Tibial nerve (tissue), 4 donors: Measurements from ENCODE around the gene SULT1A1. TPM values are rescaled to one million over a fixed set of nuclear protein-coding genes. Genes with fewer than 3 reads are reported as not detected.
"Not testable (repeated sequence)": the region's sequence is repeated elsewhere in the genome, so short reads cannot be mapped to it uniquely, and the experiment has no call there.

Experiments
- DNase-seq, 2 donors: peaks; one replicate each; pipeline ENCODE4 v3.0.0-alpha.2; 2019; ENCODE audit warnings: low spot score in 2 of 2
- H3K27ac ChIP-seq, 4 donors: fragments of 200-600 bp; sonication (generic) in 3 of 4; one replicate each; pipeline ENCODE4 v1.5.1; 2017 to 2019; ENCODE audit warnings: mild to moderate bottlenecking in 1 of 4
- H3K27me3 ChIP-seq, 2 donors: fragments of 200-600 bp; sonication (generic) in 1 of 2; one replicate each; pipeline versions ENCODE4 v1.5.1 to v1.6.0; 2017 to 2019
- H3K36me3 ChIP-seq, 3 donors: fragments of 200-600 bp; sonication (generic); one replicate each; pipeline ENCODE4 v1.5.1; 2018 to 2019
- H3K4me1 ChIP-seq, 4 donors: fragments of 200-600 bp; sonication (generic) in 3 of 4; one replicate each; pipeline ENCODE4 v1.5.1; 2017 to 2019
- H3K4me3 ChIP-seq, 4 donors: fragments of 200-600 bp; sonication (generic) in 3 of 4; one replicate each; pipeline ENCODE4 v1.5.1; 2017 to 2019; ENCODE audit warnings: mild to moderate bottlenecking in 1 of 4, moderate library complexity in 1 of 4
- H3K9me3 ChIP-seq, 4 donors: fragments of 200-600 bp; sonication (generic) in 3 of 4; one replicate each; pipeline ENCODE4 v1.5.1; 2017 to 2019
- EP300 ChIP-seq, 2 donors: sonication (generic); formaldehyde crosslinking; IDR thresholded peaks; one replicate each; pipeline ENCODE4 v1.6.1; 2017; ENCODE audit warnings: antibody characterized with exemption in 2 of 2, mild to moderate bottlenecking in 1 of 2
- POLR2A ChIP-seq, 2 donors: fragments of 450-650 bp; IDR thresholded peaks; one replicate each; pipeline ENCODE4 v1.6.1; 2017; ENCODE audit warnings: antibody characterized with exemption in 2 of 2, mild to moderate bottlenecking in 2 of 2, moderate library complexity in 2 of 2
- WGBS, 2 donors: methylation state at CpG; one replicate each; pipeline ENCODE4 v1.1.5; 2018; 5-methylcytosine and 5-hydroxymethylcytosine counted together
- total RNA-seq, 4 donors: library from RNA; depleted of rRNA; stranded (reverse); fragments of >200 nt; gene quantifications; one replicate each; pipeline ENCODE4 v1.1.0, GENCODE V29; 2016
- TF ChIP-seq, protein P1 (sequence below), 5 experiments: fragments of 200-600 bp in 3 of 5; fragments of 450-650 bp in 2 of 5; sonication (generic) in 3 of 5; IDR thresholded peaks; one replicate each; pipeline ENCODE4 v1.5.1; 2016 to 2019; ENCODE audit warnings: antibody characterized with exemption in 5 of 5, mild to moderate bottlenecking in 3 of 5, moderate library complexity in 2 of 5

Gene SULT1A1
- total RNA-seq, 4 donors from 2014 or later, result 30.9 to 59.8 (median 43.7) TPM

DNA sequence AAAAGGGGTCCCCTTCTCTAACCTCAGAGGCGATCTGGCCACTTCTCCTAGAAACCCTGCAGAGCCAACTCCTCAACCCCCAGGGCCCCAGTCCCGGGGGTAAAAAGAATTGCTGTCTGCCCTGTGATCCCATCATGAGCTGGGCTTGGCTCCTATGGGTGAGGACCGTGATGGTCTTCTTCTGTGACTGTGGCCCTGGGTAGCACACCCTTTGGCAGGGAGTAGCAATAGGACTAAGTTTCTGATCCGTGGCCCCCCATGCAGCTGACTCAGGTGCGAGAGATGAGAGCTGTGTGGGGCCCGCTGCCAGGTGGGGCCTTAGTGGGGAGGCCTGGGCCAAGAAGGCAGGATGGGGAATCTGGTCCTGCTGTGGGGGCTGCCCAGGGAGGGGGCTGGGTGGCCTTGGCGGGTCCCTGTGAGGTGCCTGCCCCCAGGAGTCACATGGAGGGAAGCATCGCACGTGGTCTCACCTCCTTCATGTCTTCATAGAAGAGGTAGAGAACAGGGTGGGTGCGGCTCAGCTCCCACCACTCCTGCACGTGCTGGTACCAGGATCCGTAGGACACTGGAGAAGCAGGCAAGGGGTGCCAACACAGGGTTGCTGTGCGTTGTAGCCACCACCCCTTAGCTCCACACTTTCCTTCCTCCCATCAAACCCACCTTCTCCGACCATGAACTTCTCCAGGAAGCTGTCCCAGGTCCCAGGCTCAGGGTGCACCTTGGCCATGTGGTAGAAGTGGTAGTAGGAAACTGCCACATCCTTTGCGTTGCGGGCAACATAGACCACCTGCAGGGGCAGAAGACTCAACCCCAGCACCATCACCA lies 3.3 kb downstream of the SULT1A1 start:
- 88% methylated on average over 15 to 16 of the region's 16 CpGs for WGBS, 2 donors

DNA sequence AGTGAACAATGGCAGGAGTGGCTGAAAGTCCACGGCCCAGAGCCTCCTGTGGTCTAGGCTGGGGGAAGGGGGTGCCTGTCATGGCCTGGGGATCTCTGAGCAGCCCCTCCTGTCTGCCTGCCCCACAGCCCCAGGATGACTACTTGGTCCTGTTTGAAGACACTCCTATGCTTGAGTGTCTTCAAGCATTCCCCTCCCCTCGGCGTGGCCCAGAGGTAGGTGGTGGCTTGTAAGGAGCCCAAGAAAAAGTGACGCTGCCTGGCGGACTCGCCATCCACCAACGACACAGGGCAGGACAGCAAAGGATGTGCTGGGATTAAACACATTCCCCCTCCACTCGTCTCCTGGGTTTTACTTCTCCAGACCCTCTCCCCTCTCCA lies 5.7 kb downstream of the SULT1A1 start:
- Histone ChIP-seq H3K36me3 (peaks cover 0 to 51% (median 0%) of the 10 kb centered on the region in 3 donors), H3K27ac (no peak overlapping the region), H3K4me1 (peaks cover 0 to 5% (median 0%) of the 10 kb centered on the region in 4 donors), H3K27me3 (peaks cover 0 to 31% of the 10 kb centered on the region in 2 donors), H3K9me3 (no peaks in the 10 kb centered on the region), H3K4me3 (no peak overlapping the region)
- 73% methylated on average over 8 of the region's 8 CpGs for WGBS, 2 donors
- TF ChIP-seq, protein P1, sequence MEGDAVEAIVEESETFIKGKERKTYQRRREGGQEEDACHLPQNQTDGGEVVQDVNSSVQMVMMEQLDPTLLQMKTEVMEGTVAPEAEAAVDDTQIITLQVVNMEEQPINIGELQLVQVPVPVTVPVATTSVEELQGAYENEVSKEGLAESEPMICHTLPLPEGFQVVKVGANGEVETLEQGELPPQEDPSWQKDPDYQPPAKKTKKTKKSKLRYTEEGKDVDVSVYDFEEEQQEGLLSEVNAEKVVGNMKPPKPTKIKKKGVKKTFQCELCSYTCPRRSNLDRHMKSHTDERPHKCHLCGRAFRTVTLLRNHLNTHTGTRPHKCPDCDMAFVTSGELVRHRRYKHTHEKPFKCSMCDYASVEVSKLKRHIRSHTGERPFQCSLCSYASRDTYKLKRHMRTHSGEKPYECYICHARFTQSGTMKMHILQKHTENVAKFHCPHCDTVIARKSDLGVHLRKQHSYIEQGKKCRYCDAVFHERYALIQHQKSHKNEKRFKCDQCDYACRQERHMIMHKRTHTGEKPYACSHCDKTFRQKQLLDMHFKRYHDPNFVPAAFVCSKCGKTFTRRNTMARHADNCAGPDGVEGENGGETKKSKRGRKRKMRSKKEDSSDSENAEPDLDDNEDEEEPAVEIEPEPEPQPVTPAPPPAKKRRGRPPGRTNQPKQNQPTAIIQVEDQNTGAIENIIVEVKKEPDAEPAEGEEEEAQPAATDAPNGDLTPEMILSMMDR (IDR thresholded peaks at IDR 0.05), result no peak
- no peak for DNase-seq

More for the DNA sequence above, 3.3 kb downstream of the SULT1A1 start:
- peaks cover 0 to 51% (median 0%) of the 10 kb centered on the region in 3 donors for H3K36me3 ChIP-seq
- no peak for TF ChIP-seq EP300 (IDR thresholded peaks at IDR 0.05)
- TF ChIP-seq, protein P1 (IDR thresholded peaks at IDR 0.05), result no peak
- no peak for TF ChIP-seq POLR2A (IDR thresholded peaks at IDR 0.05)
- peaks cover 0 to 25% of the 10 kb centered on the region in 2 donors for H3K27me3 ChIP-seq
- no peaks in the 10 kb centered on the region for H3K9me3 ChIP-seq
- no peak overlapping the region for H3K27ac ChIP-seq
- no peak for DNase-seq
- H3K4me1 ChIP-seq, result peaks cover 0 to 22% (median 3%) of the 10 kb centered on the region in 4 donors
- no peak overlapping the region for H3K4me3 ChIP-seq

DNA sequence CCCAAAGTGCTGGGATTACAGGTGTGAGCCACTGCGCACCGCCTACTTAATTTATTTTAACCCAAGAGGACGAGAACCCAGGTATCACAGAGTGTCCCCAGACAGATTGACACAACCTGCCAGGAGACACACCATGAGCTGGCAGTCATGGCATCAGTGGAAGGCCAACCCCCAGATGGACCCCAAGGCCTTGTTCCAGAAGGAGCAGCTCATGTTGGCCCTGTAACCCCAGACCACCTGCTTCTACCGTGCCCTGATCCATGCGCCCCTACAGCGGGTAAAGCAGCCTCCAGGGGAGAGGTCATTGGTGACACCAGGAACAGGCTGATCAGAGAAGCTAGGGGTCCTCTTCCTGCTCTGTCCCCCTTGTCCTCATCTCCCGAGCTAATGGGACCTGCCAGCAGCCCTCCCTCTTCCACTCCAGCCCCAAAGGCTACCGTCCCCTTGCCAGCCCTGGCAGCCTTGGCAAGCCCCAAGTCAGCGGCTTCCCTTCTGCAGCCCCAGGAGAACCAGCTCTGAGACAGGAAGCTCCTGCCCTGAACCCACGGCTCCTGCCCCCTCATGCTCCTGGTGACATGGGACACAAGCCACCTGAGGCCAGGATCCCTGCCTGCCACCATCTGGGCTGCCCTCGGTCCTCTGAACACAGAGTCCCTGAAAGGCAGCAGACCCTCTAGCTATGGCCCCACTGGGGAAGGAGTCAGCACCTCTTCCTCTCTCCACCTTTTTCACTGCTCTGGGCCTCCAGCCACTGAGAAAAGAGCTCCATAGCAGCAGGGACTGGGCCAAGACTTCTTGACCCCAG lies 6.3 kb downstream of the SULT1A1 start:
- DNase-seq, result no peak

DNA sequence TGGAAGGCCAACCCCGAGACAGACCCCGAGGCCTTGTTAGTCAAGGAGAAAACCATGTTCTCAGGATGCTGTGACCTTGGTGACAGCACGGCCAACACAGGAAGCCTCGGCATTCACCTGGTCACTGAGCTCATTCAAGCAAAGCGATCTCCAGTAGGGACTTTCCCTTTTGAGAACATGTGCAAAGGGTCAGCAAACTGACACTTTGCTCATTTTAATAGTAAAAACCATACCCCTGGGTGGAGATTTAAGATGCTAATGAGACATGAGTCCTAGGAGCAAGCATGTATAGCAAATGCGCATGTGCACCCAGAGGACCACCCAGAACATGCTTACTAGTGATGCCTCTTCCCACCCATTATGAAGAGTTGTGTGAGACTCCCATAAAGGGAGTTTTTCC lies 7.3 kb downstream of the SULT1A1 start:
- TF ChIP-seq, protein P1 (IDR thresholded peaks at IDR 0.05), result no peak
- TF ChIP-seq EP300 (IDR thresholded peaks at IDR 0.05), result no peak
- TF ChIP-seq POLR2A (IDR thresholded peaks at IDR 0.05), result no peak

More for the DNA sequence above, 6.3 kb downstream of the SULT1A1 start:
- TF ChIP-seq EP300 (IDR thresholded peaks at IDR 0.05), result no peak
- TF ChIP-seq, protein P1 (IDR thresholded peaks at IDR 0.05), result no peak
- no peak for TF ChIP-seq POLR2A (IDR thresholded peaks at IDR 0.05)
- no peaks in the 10 kb centered on the region for H3K9me3 ChIP-seq
- H3K36me3 ChIP-seq, result peaks cover 0 to 51% (median 0%) of the 10 kb centered on the region in 3 donors
- no peaks in the 10 kb centered on the region for H3K4me1 ChIP-seq
- no peak overlapping the region for H3K27ac ChIP-seq
- peaks cover 0 to 31% of the 10 kb centered on the region in 2 donors for H3K27me3 ChIP-seq
- 79 to 80% methylated on average over 11 of the region's 11 CpGs for WGBS, 2 donors
- H3K4me3 ChIP-seq, result no peak overlapping the region

DNA sequence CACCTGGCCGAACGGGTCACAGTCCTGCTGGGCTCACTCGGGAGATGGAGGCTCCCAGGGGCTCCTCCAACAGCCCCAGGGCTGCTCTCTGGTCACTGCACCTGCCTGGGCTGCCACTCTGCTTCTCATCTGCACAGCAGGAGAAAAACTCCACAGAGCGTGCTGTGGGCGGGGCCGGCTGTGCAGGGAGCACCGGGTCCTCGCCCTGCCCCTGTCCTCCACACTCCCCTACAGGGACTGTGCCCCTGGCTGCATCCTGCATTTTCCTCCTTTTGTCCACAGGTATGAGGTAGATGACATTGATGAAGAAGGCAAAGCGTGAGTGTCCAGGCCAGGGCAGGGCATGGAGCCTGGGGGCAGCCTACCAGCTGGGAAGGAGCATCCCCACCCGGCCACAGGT lies 7.8 kb downstream of the SULT1A1 start:
- not testable (repeated sequence) for H3K9me3 ChIP-seq, H3K4me1 ChIP-seq, H3K4me3 ChIP-seq, DNase-seq, H3K27ac ChIP-seq
- 87% methylated on average over 8 of the region's 10 CpGs; no CpG with 5 or more reads in 1 of the 2 donors for WGBS, 2 donors
- peaks cover 0 to 31% of the 10 kb centered on the region in 2 donors for H3K27me3 ChIP-seq
- peaks cover 0 to 38% (median 0%) of the 10 kb centered on the region in 3 donors for H3K36me3 ChIP-seq

More for the DNA sequence above, 7.3 kb downstream of the SULT1A1 start:
- 68 to 79% methylated on average over 4 to 6 of the region's 6 CpGs for WGBS, 2 donors
- Histone ChIP-seq H3K36me3 (peaks cover 0 to 42% (median 0%) of the 10 kb centered on the region in 3 donors), H3K27me3 (peaks cover 0 to 31% of the 10 kb centered on the region in 2 donors), H3K27ac (no peak overlapping the region), H3K4me3 (no peak overlapping the region), H3K9me3 (no peaks in the 10 kb centered on the region), H3K4me1 (peaks cover 0 to 4% (median under 1%) of the 10 kb centered on the region in 4 donors)
- no peak for DNase-seq

DNA sequence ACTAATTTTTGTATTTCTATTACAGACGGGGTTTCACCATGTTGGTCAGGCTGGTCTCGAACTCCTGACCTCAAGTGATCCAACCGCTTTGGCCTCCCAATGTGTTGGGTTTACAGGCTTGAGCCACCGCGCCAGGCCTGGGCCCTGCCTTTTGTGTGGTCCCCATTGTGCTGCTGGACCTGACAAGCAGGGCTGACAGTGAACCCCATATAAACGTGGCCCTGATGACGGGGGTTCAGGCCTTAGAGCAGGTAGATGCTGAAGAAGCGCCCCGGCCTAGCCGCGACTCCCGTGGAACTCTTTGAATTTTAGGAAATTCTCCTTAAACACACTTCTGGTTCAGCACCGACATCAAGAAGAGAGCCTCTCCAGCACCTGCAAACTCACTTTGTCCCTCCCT lies 8.3 kb downstream of the SULT1A1 start:
- H3K4me3 ChIP-seq, H3K27ac ChIP-seq, H3K9me3 ChIP-seq, DNase-seq: not testable (repeated sequence)
- Histone ChIP-seq H3K4me1 (peaks cover 0 to 11% (median 2%) of the 10 kb centered on the region in 4 donors), H3K27me3 (peaks cover 0 to 31% of the 10 kb centered on the region in 2 donors), H3K36me3 (peaks cover 0 to 33% (median 0%) of the 10 kb centered on the region in 3 donors)
- WGBS, 2 donors, result 91 to 92% methylated on average over 10 to 13 of the region's 13 CpGs

DNA sequence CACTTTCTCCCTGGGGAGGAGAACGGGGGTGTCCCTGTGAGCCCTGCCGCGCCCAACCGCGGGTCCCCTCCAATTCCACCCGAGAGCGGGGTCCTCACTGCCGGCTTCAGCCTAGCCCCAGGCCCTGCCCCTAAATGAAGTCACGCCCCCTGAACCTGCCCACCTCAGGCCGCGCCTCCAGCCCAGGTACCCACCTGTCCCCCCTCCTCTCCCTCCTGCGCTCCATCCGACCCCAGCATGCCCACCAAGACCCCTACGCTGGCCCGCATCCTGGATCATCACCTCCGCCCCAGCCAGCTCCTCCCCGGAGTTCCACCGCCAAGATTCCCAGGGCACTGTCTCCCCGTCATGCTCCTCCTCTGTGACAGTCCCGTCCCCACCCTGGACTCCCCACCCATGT lies 8.9 kb downstream of the SULT1A1 start:
- not testable (repeated sequence) for H3K9me3 ChIP-seq, H3K4me3 ChIP-seq, H3K27ac ChIP-seq, DNase-seq
- Histone ChIP-seq H3K4me1 (peaks cover 0 to 15% (median 2%) of the 10 kb centered on the region in 4 donors), H3K36me3 (peaks cover 0 to 27% (median 0%) of the 10 kb centered on the region in 3 donors), H3K27me3 (peaks cover 0 to 31% of the 10 kb centered on the region in 2 donors)
- WGBS, 2 donors, result 40 to 57% methylated on average over 8 to 14 of the region's 20 CpGs
